ENCODE results near the gene KCNT1.

Gene KCNT1

DNA sequence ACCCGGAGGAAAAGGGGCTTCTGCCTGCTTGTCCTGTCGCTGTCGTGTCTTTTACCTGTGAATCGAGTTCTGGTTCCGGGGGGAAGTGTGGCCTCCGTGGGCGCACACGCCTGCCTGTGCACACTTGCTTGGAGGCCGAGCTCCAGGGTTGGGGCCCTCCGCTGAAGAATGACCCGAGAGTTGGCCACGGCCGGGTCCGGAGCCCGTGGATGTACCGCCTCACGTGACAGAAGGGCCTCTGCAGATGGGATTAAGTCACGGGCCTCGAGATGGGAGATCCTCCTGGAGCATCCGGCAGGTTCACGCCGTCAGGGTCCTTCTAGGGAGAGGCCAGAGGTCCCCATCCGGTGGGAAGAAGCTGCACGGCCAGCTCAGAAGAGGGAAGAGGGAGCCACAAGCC, 81.0 kb downstream of the KCNT1 start:
- no peak for DNase-seq (ENCODE audit: low read depth)

DNA sequence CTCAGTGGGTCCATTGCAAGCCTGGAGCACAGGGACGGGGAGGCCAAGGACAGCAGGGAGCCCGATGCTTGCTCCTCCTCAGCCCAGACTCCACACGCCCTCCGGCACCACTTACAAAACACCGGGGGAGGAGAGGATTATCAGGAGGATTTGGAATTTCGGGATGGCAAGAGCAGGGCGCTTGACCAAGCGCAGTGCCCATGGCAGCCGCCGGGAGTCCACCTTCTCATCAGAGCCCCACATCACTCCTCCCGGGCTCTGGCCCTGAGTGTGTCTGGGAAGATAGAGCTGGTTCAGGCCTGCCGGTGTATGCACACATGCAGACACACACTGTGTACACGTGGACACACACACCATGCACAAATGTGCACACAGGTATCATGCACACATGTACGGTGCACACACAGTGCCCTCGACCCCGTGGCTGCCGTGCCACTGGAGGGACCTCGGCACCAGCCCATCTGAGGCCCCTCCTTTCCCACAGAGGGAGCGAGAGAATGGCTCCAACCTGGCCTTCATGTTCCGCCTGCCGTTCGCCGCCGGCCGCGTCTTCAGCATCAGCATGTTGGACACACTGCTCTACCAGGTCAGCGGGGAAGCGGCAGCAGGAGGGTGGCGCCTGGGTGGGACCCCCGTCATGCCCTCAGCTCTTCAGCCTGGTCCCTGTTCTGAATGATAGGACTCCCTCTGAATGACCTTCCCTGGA, 81.7 kb downstream of the KCNT1 start:
- no peak for DNase-seq (ENCODE audit: low read depth)

DNA sequence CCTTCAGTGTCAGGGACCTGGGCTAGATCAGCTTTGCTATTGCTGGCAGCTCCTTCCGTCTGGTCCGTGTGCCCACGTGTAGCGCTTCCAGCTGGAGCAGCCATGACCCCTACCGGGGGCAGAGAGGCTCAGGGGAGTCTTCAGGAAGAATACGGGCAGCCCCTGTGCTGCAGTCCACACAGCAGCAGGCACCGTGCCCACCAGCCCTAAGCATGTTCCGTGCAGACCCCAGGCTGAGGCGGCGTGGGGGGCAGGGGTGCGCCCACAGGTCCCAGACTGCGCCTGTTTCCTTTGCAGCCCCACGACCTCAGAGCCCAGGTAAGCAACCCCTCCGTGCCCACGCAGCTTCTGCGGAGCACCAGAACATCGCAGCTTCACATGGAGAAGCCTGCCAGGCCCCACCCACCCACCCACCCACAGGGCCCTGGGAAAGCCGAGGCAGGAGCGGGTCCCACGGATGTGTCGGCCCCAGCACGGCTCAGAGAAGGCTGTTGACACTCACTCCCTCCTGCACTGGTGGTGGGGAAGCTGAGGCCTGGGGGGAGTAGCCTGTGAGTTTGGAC, 83.1 kb downstream of the KCNT1 start:
- no peak for DNase-seq (ENCODE audit: low read depth)

DNA sequence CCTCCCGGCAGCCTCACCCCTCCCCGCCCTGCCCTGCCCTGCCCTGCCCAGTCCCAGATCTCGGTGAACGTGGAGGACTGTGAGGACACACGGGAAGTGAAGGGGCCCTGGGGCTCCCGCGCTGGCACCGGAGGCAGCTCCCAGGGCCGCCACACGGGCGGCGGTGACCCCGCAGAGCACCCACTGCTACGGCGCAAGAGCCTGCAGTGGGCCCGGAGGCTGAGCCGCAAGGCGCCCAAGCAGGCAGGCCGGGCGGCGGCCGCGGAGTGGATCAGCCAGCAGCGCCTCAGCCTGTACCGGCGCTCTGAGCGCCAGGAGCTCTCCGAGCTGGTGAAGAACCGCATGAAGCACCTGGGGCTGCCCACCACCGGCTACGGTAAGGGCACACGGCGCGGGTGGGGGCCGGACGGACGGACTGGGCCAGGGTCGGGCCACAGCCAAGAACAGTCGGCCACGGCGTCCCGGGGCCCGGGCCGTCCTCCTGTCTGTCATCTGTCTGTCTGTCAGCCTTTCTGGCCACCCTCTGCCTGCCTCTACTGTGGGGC, 84.2 kb downstream of the KCNT1 start:
- no peak for DNase-seq (ENCODE audit: low read depth)

DNA sequence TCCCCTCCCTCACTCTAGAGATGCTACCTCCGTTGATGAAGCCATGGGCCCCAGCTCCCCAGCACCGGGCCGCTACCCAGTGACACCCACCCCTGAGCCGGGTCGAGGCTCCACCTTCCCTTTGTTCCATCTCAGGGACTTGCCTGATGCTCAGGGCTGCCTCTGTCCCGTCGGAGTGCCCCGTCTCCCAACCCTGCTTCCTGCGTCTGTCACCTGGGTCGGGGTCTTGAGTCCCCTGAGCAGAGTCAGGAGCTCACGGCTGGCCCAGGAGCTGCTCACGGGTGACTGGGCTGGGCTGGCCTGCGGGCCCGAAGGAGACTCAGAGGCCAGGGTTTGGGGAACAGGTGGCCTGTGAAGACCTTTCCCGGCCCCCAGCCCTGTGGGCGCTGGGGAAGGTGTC, 85.3 kb downstream of the KCNT1 start:
- no peak for DNase-seq (ENCODE audit: low read depth)

DNA sequence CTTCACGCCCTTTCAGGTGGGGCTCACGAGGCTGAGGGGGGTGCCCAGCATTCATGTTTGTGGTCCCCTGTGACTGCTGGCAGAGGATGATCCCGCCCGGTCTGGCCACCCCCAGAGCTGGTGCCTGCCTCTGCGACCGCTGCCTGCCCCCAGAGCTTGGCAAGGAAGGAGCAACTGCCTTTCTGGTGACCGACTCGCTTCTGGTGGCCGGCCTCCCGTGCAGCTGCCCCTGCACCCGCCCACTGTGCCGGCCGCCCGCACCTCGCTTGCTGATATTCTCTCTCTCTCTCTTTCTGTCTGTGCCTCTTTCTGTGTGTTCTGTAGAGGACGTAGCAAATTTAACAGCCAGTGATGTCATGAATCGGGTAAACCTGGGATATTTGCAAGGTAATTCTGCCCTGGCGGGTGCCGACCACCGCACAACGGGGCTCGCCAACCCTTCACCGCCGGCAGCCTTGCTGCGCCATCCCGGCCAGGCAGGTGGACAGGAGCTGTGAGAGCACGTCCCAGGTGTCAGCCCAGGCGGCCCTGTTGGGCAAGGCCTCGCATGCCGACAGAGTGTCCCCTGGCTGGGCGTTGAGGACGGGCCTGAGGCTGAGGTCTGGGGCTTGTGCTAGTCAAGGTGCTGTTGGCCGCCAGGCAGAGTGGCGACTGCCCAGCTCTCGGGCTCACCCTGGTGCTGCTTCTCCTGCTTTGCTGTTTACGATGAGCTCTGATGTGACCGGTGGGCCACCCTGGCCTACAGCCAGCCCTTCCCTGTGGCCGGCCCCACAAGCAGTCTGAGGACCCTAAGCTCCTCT, 86.0 kb downstream of the KCNT1 start:
- no peak for DNase-seq (ENCODE audit: low read depth)

DNA sequence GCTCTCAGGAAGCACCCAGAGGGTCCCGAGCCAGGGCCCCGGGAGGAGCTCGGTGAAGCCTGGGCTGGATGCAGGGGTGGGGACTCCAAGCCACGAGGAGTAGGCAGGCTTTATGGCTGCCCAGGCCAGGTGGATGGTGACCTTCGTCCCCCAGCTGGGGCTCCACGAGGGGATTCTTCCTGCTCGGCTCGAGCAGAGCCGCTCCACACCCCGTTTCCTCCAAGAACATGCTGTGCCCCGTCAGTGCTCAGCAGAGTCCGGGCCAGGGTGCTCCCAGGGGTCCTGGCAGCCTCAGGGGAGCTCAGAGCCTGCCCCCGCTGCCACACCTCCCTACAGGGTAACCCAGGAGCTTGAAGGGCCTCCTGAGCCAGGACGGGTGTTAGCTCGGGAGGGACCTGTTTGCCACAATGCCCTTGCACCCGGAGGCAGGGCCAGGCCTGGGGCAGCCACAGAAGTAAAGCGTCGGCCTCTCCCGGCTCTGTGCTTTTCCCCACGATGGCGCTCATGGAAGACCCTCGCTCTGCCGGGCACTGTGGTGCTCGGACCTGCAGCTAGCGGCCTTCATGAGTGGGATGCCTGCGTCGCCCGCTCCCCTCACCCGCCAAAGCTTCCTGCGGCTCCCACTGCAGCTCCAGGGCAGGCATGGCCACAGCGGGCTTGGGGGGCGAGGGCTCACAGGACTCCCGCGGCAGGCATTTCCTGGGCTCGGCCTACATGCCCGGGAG, 86.8 kb downstream of the KCNT1 start:
- no peak for DNase-seq (ENCODE audit: low read depth)

DNA sequence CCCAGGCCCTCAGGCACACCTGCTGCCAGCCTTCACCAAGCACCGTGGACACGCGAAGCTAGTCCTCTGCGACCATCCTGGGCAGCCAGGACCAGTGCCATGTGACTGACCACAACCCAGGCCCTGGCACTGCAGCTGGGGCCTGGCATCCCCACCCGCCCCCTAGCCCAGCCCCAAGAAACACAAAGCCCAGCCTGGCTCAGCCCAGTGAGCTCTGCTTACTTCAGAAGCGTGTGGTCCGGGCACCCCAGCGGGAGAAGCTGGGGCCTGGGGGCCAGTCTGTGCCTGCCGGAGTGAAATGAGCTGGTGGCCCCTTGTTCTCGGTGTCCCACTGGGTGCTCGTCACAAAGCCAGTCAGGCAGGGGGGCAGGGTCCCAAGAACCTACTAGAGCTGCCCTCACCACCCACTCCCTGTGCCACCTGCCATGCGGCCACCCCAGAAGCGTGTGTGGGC, 87.9 kb downstream of the KCNT1 start:
- no peak for DNase-seq (ENCODE audit: low read depth)

DNA sequence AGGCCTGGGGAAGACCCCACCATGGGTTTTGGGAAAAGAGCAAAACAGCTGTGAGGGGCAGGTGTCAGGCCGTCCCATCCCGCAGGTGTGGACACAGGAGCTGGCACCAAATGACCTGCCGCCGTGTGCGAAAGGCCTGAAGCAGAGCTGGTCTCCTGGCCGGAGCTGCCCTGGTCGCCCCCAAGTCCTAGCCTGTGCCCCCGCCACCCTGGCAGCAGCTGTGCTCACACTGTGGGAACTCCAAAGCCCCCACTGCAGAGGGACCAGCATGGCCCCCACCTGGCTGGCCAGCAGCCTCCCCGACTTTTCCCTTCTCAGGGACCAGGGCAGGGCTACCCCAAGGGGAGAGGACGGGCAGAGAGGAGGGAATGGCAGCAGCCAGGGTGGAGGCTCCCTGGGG, 88.4 kb downstream of the KCNT1 start:
- DNase-seq (ENCODE audit: low read depth), result no peak

DNA sequence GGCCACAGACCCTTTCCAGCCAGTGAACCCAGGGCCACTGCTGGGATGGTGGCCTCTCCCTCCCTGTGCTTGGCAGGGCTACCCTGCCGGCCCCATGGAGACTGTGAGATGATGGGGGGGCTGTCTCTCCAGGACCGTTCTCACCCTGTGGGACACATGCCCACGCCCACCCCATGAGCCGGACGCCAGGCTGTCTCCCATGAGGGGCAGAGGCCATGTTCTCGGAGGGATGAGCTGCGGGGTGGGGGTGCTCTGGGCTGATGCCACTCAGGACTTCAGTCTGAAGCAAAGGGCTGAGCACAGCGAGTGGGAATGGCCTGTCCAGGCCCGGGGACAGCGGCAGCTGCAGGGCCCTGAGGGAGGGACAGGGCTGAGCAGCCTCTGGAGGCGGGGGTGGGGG, 88.9 kb downstream of the KCNT1 start:
- DNase-seq (ENCODE audit: low read depth), result no peak

DNA sequence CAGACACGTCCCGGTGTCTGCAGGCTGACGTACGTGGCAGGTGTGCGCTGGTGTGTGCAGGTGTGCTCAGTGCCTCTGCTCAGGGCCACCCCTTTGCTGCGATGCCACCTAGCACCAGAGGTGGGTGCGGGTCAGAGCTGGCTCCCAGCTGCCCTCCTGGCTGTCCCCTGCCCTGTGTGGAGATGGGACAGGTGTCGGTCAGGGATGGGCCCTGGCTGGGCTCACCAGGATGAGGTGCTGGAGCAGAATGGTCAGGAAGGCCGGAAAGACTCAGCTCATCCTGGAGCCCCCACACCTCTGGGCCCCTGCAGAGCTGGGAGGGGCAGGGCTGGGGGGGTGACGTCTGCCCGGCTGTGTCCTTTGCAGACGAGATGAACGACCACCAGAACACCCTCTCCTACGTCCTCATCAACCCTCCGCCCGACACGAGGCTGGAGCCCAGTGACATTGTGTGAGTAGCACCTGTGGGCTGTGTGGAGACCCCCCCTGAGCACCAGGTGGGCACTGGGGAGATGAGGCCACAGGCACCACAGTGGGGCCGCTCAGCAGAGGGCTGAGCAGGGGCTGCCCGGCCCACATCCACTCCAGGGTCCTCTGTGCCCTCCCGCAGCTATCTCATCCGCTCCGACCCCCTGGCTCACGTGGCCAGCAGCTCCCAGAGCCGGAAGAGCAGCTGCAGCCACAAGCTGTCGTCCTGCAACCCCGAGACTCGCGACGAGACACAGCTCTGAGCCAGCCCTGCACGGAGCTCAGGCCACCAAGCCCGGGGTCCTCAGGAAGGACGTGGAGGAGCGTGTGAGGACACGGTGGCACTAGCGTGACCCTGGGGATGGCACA, 89.7 kb downstream of the KCNT1 start:
- DNase-seq (ENCODE audit: low read depth), result no peak

DNA sequence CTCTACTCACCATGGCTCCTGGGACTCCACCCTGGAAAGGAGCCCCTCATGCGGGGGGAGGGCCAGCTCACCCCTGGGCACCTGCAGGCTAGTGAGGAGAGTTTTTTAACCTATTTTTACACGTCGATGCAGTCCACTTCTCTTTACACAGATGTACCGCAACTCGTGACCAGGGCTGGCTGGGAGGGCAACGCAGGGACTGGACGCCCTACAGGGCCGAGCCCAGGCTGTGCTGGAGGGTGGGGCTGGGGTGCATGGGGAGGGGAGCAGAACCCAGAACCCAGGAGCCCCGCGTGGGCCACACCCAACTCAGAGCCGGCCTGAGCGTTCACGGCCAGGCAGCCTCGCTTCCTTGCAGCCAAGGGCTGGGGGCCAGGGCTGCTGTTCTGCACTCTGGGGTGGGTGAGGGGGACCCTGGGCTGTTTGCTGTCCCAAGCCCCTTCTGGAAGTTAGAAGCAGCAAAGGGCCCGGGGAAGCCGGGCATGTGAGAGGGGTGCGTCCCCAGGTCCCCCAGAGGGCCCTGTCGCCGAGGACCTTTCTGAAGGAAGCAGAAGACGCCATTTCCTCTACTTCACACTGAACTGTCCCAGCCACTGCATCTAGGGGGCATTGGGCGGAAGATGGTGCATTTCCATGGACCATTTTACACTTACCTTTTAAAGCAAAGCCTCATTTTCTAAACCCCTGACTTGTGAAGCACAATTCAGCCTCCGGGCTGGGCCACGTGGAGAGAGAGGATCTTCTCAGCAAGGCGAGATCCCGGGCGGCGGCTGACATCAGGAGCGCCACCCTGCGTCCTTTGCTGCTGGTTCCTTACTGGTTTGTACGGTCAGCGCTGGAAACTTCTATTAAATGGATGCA, 90.5 kb downstream of the KCNT1 start:
- no peak for DNase-seq (ENCODE audit: low read depth)

DNA sequence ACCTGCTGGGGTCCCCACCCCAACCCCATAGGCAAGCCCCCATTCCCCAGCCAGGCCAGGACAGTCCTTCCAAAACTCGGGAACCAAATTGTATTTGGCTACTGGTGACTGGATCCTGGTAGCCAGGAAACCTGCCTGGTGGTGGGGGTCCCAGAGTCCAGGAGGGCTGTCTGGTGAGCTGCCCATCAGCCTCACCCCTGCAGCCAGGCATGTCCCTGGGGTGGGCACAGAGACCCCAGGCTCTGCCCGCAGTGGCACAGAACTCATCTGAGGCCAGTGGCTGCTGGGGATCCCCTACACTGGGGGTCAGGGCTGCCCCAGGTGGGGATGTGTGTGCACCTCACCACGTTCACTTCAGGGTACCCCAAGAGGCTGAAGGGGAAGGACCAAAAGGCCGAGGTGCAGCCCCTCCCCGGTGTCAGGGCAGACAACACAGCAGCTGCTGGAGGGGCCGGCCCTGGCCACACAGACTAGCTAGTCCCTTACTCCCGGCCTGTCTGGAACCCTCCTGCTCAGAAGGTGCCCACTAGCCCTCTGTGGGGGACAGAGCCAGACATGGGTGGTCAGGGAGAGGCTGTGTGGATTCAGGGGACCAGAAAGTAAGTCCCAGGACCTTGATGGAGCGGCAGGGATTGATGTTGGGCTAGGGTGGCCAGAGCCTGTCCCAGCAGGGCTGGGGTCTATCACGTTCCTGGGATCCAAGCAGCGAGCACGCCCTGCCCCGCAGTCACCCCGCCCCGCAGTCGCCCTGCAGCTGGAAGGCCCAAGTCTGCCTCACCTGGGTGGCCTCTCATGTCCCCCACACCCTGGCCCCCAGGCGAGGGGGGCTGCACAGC, 91.5 kb downstream of the KCNT1 start:
- no peak for DNase-seq (ENCODE audit: low read depth)

DNA sequence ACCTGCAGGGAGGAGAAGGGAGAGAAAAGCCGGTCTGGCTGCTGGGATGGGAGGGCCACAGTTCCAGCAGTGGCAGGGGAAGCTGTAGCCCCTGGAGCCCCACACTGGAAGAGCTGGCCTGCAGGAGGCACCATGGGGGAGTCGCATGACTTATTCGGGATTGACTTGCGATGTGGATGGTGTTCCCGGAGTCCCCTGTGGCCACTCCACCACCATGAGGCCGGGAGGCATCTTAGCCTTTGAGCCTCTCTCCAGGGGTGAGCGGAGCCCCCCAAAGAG, 92.0 kb downstream of the KCNT1 start:
- DNase-seq (ENCODE audit: low read depth), result no peak

DNA sequence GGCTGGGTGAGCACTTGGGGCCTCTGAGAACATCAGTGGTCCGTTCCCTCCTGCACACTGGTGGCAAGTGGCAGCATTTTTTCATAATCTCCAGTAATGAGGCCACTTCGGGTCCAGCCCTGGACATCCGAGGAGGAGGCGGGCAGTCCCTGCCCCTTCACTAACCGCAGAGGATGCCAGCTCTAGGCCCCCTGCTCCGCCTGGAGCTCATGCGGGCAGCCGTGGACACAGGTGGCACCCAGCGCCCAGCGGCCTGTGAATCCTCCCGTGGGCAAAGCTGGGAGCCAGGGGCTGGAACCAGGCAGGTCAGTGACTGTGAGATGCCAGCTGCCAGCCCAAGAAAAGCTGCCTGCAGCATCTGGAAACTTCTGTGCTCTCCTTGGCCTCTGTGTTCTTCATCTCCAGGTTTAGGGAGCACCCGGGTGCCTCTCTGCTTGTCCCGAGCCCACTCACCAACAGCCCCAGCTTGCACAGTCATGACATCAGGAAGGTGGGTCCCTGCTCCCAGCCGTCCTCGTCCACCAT, 92.4 kb downstream of the KCNT1 start:
- no peak for DNase-seq (ENCODE audit: low read depth)

DNA sequence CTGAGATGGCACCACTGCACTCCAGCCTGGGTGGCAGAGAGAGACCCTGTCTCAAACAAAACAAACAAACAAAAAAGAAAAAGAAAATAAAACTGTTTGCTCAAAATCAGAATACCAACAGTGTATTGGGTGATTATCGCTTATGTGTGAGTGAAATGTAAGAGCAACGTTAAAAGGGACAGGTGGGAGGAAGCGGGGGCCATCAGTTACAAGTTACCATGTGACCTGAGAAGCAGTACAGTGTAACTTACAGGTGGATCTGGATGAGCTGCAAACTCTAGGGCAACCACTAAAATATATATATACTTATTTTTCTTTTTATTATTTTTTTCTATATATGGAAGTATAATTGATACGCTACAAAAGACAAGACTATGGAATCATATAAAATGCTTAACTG, 93.4 kb downstream of the KCNT1 start:
- DNase-seq (ENCODE audit: low read depth), result no peak

DNA sequence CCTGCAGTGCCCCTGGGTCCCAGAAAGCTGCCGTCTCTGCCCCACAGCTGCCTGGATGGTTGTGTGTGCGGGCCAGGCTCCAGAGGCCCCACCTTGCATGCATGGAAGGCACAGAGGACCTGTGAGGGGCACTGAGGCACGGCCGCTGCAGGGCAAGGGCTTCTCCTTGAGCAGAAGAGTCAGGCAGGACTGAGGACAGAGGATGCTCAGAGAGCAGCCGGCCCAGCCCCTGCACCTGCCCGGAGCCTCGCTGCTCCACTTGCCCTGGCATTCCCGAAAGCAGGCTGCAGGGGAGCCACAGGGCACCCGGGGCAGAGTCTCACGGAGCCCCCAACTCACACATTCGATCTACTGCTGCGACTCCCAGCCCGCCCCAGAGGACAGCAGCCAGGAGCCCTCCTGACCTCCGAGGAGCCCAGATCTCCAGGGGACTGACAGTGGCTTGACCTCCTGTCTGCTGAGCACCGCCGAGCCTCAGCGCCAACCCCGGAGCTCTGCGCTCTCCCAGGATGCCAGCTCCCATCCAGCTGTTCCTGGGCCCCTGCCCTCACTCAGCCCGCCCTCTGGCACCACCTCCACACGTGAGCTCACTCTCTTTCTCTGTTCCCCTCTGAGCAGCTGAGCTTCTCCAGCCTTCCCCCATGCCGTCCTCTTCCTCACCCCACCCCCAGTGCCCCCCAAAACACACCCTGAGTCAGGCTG, 95.0 kb downstream of the KCNT1 start:
- no peak for DNase-seq (ENCODE audit: low read depth)

DNA sequence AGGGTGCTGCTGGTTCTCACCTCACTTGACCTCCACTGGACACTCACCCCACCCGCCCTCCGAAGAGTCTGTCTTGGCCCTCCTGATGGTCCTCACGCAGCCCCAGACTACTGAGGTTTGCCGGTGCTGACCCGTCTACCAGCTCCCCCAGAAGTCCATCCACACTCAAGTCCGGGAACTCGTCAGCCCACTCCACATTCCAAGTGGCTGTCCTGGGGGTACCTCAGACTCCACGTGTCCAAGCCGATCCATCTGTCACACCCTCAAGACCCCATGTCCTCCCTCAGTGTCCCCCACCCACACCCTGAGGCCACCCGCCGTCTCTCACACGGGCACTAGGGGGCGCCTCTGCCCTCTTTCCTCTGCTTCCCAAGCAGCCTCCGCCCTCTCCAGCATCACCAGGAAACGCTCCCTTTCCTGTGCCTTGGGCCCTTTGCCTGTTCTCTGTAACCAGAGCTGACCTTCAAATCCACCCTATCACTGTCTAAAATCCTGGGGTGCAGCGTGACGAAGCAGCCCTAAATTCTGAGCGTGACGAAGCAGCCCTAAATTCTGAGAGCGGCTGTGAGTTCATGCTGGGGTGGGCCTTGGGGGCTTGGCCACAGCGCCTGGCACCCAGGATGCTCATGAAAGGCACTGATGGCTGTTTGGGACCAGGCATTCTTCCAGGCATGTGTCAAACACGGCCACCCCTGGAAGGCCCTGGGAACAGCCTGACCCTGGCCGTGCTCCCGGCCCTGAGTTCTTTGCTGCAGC, 95.7 kb downstream of the KCNT1 start:
- DNase-seq (ENCODE audit: low read depth), result peak; percentile 15

Measured in stromal cell of bone marrow (primary cell).